ENCODE results near the gene HSPA8.

The HSPA8 gene

DNA sequence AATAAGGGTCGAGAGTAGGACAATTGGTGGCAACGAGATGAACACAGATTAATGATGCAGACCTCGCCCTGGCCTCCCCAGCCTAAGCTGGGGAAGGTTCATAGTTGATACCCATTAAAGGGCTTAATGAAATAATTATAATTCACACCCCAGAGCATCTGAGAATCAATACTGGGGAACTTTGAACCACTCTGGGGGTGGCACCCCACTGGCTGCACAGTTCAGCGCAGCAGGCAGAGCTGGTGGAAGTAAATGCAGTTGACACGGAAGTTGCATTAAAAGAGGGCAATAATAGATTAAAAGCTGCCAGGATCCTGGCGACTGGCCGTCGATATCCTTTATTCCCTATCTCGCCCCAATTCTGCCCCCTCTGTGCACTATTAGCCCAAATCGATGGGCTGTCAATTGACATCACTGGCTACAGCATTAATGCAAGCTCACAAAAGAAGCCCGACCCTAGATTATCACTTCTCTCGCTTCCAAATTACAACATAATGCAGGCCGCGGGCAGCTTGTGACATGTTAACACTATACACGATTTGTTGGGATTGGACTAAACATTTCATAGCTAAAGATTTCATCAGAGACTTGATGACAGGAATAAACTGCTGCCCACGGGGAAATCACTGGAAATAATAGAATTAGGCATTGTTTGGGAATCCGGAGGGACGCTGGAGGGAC is 14.5 kb downstream of the HSPA8 start:
- H3K36me3 Mint-ChIP-seq: peaks cover 4% of the 10 kb centered on the region
- no peaks in the 10 kb centered on the region for H3K9me3 Mint-ChIP-seq
- H3K4me1 Mint-ChIP-seq: no peaks in the 10 kb centered on the region
- no peak overlapping the region for H3K4me3 Mint-ChIP-seq
- no peak for DNase-seq (ENCODE audit: low spot score in 2 of 2)
- ATAC-seq (ENCODE audit: low read depth): no peak
- H3K27me3 Mint-ChIP-seq: no peaks in the 10 kb centered on the region
- H3K27ac Mint-ChIP-seq: no peak overlapping the region

- no peaks in the 10 kb centered on the region for H3K9me3 Mint-ChIP-seq
- no peak overlapping the region for H3K4me3 Mint-ChIP-seq
- H3K36me3 Mint-ChIP-seq: no peaks in the 10 kb centered on the region
- no peaks in the 10 kb centered on the region for H3K27me3 Mint-ChIP-seq
- ATAC-seq (ENCODE audit: low read depth) (no peak), DNase-seq (ENCODE audit: low spot score in 2 of 2) (no peak)
- H3K27ac Mint-ChIP-seq: no peak overlapping the region
- H3K4me1 Mint-ChIP-seq: no peaks in the 10 kb centered on the region
These were observed 15.3 kb downstream of the HSPA8 start for GRCh38 chr11:123046473-123047259.

- Mint-ChIP-seq H3K4me1 (no peaks in the 10 kb centered on the region), H3K27ac (no peak overlapping the region), H3K4me3 (no peak overlapping the region), H3K36me3 (no peaks in the 10 kb centered on the region), H3K9me3 (no peaks in the 10 kb centered on the region), H3K27me3 (no peaks in the 10 kb centered on the region)
- ATAC-seq (ENCODE audit: low read depth) (no peak), DNase-seq (ENCODE audit: low spot score in 2 of 2) (no peak)
These were observed 16.8 kb downstream of the HSPA8 start for GRCh38 chr11:123045101-123045500.

DNA sequence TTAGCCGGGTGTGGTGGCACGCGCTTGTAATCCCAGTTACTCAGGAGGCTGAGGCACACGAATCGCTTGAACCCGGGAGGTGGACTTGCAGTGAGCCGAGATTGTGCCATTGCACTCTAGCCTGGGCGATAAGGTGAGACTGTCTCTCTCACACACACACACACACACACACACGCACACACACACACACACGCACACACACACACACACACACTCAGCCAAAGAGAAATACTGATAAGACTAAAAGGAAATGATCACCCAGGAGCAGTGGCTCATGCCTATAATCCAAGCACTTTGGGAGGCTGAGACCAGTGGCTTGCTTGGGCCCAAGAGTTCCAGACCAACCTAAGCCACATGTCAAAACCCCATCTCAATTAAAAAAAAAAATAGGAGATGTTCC is 20.8 kb downstream of the HSPA8 start:
- H3K27ac Mint-ChIP-seq: no peak overlapping the region
- peaks cover 2% of the 10 kb centered on the region for H3K27me3 Mint-ChIP-seq
- DNase-seq (ENCODE audit: low spot score in 2 of 2) (no peak), ATAC-seq (ENCODE audit: low read depth) (no peak)
- H3K36me3 Mint-ChIP-seq: no peaks in the 10 kb centered on the region
- H3K9me3 Mint-ChIP-seq: no peaks in the 10 kb centered on the region
- no peak overlapping the region for H3K4me3 Mint-ChIP-seq
- H3K4me1 Mint-ChIP-seq: no peaks in the 10 kb centered on the region

DNA sequence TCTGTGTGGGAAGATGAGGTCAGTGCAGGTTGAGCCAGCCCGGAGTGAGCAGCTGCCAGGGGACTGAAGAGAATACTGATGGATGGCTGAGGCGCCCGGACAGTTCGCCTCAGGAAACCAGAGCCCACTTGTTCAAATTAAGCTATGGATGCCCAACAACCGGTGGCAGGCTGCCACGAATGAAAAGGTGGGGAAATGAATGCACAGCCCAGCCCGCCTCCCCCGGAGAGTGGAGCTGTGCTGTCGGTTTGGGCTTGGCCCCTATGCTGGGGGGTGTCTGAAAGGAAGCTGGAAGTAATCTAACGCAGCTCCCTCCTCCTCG is 21.9 kb downstream of the HSPA8 start:
- Mint-ChIP-seq H3K9me3 (no peaks in the 10 kb centered on the region), H3K27me3 (peaks cover 2% of the 10 kb centered on the region), H3K4me3 (no peak overlapping the region), H3K36me3 (no peaks in the 10 kb centered on the region), H3K4me1 (no peaks in the 10 kb centered on the region), H3K27ac (no peak overlapping the region)
- DNase-seq (ENCODE audit: low spot score in 2 of 2) (no peak), ATAC-seq (ENCODE audit: low read depth) (no peak)

DNA sequence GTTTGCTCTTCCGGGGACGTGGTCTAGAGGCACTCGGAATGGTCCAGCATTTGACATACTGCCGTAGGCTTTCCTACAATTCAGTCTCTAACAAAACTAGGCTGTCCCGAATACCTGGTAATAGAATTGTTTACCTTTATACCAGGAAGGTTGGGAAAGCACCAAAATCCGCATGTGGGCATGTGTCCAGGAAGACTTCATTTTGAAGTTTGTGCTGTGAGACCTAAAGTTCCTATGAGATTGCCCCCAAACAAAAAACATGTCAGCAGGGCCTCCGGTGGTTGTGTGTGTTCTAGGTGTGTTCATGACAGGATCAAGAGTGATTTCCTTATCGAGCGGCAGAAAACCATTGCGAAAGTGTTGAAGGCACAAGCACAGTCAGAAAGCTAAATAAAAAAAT is 26.1 kb downstream of the HSPA8 start:
- Mint-ChIP-seq H3K36me3 (no peaks in the 10 kb centered on the region), H3K27ac (no peak overlapping the region), H3K4me3 (no peak overlapping the region), H3K9me3 (no peaks in the 10 kb centered on the region), H3K27me3 (peaks cover 2% of the 10 kb centered on the region), H3K4me1 (no peaks in the 10 kb centered on the region)
- ATAC-seq (ENCODE audit: low read depth) (no peak), DNase-seq (ENCODE audit: low spot score in 2 of 2) (no peak)

- no peaks in the 10 kb centered on the region for H3K9me3 Mint-ChIP-seq
- no peak for DNase-seq (ENCODE audit: low spot score in 2 of 2)
- no peak overlapping the region for H3K4me3 Mint-ChIP-seq
- no peaks in the 10 kb centered on the region for H3K4me1 Mint-ChIP-seq
- no peaks in the 10 kb centered on the region for H3K36me3 Mint-ChIP-seq
- no peak overlapping the region for H3K27ac Mint-ChIP-seq
- peaks cover 2% of the 10 kb centered on the region for H3K27me3 Mint-ChIP-seq
- no peak for ATAC-seq (ENCODE audit: low read depth)
These were observed 27.3 kb downstream of the HSPA8 start for GRCh38 chr11:123034597-123034996.

DNA sequence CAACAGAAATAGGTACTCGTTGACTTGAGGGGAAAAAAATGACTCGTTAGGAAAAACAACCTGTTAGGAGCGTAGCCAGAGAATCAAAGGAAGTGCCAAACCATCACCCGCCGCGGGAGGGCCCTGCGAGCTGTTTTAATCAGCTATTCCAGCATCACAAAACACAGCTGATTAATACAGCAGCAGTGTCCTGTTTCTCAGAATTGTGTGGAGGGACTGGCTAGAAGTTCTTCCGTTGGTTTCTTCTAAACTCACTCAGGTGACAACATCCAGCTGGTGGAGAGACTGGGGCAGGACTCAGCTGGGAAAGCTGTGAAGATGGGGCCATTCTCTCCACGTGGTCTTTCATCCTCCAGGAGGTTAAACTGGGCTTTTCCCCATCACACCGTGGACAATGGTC is 28.0 kb downstream of the HSPA8 start:
- Mint-ChIP-seq H3K36me3 (no peaks in the 10 kb centered on the region), H3K27me3 (peaks cover 2% of the 10 kb centered on the region), H3K9me3 (no peaks in the 10 kb centered on the region), H3K4me3 (no peak overlapping the region), H3K27ac (no peak overlapping the region), H3K4me1 (no peaks in the 10 kb centered on the region)
- no peak for ATAC-seq (ENCODE audit: low read depth)
- no peak for DNase-seq (ENCODE audit: low spot score in 2 of 2)

- Mint-ChIP-seq H3K4me1 (no peaks in the 10 kb centered on the region), H3K9me3 (no peaks in the 10 kb centered on the region), H3K4me3 (no peak overlapping the region), H3K27ac (no peak overlapping the region), H3K36me3 (no peaks in the 10 kb centered on the region), H3K27me3 (no peaks in the 10 kb centered on the region)
- DNase-seq (ENCODE audit: low spot score in 2 of 2) (no peak), ATAC-seq (ENCODE audit: low read depth) (no peak)
These were observed 31.4 kb downstream of the HSPA8 start for GRCh38 chr11:123030517-123030916.

DNA sequence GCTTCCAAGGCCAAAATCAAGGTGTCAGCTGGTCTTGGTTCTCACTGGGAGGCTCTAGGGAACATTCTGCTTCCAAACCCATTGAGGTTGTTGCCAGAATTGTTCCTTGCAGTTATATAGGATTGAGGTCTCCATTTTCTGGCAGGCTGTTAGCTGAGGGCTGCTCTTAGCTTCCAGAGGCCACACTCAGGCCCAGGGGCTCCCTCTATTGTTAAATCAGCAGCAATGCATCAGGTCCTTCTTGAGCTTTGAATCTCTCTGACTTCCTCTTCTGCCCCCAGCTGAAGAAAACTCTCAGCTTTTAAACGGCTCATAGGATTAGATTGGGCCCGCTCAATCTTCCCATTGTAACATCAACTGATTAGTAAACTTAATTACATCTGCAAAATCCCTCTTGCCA is 41.0 kb downstream of the HSPA8 start:
- peak; percentile 15 to 44 for DNase-seq (ENCODE audit: low spot score in 2 of 2)
- H3K4me1 Mint-ChIP-seq: peaks cover 6% of the 10 kb centered on the region
- no peaks in the 10 kb centered on the region for H3K36me3 Mint-ChIP-seq
- no peak overlapping the region for H3K4me3 Mint-ChIP-seq
- H3K27ac Mint-ChIP-seq: no peak overlapping the region
- no peaks in the 10 kb centered on the region for H3K9me3 Mint-ChIP-seq
- peaks cover 5% of the 10 kb centered on the region for H3K27me3 Mint-ChIP-seq
- ATAC-seq (ENCODE audit: low read depth): peak; percentile 85

- Mint-ChIP-seq H3K27me3 (peaks cover 8% of the 10 kb centered on the region), H3K4me1 (peaks cover 6% of the 10 kb centered on the region)
- DNase-seq (ENCODE audit: low spot score in 2 of 2): no peak
These were observed 43.2 kb downstream of the HSPA8 start for GRCh38 chr11:123018702-123019101.

GRCh38 chr11:123011510-123011909 is 50.4 kb downstream of the HSPA8 start:
- DNase-seq (ENCODE audit: low spot score in 2 of 2) (no peak), ATAC-seq (ENCODE audit: low read depth) (no peak)
- no peaks in the 10 kb centered on the region for H3K9me3 Mint-ChIP-seq
- peaks cover 2% of the 10 kb centered on the region for H3K36me3 Mint-ChIP-seq
- H3K4me3 Mint-ChIP-seq: no peak overlapping the region
- H3K27ac Mint-ChIP-seq: no peak overlapping the region
- H3K4me1 Mint-ChIP-seq: peaks cover 2% of the 10 kb centered on the region
- H3K27me3 Mint-ChIP-seq: peaks cover 3% of the 10 kb centered on the region

More at GRCh38 chr11:123018702-123019101, 43.2 kb downstream of the HSPA8 start:
- H3K9me3 Mint-ChIP-seq: no peaks in the 10 kb centered on the region
- H3K4me3 Mint-ChIP-seq: no peak overlapping the region
- no peak for ATAC-seq (ENCODE audit: low read depth)
- H3K27ac Mint-ChIP-seq: no peak overlapping the region
- H3K36me3 Mint-ChIP-seq: peaks cover 2% of the 10 kb centered on the region
